GM19452 (cell line): Measurements from ENCODE around the gene ELF4.
"Not testable (repeated sequence)": the region's sequence is repeated elsewhere in the genome, so short reads cannot be mapped to it uniquely, and the experiment has no call there.

ENCODE experiments used
- ATAC-seq: cut with Tn5 transposase; IDR thresholded peaks from one replicate; pipeline ENCODE4 v1.9.1; 2021; ENCODE audit not compliant: unreplicated experiment

ELF4 gene

GRCh38 chrX:130115119-130115885 is 5.0 kb upstream of the ELF4 start:
- not testable (repeated sequence) for ATAC-seq

GRCh38 chrX:130114141-130114588 is 3.9 kb upstream of the ELF4 start:
- ATAC-seq, result no peak

GRCh38 chrX:130111220-130112154 is 1.2 kb upstream of the ELF4 start:
- ATAC-seq, result no peak

GRCh38 chrX:130109429-130110378 is 593 bp downstream of the ELF4 start:
- no peak for ATAC-seq

- peak; percentile 74 for ATAC-seq
Measured at GRCh38 chrX:130108647-130109428, 1.5 kb downstream of the ELF4 start.

GRCh38 chrX:130106071-130106470 is 4.2 kb downstream of the ELF4 start:
- no peak for ATAC-seq

- no peak for ATAC-seq
Measured at GRCh38 chrX:130105244-130105643, 5.1 kb downstream of the ELF4 start.

GRCh38 chrX:130103605-130104004 is 6.7 kb downstream of the ELF4 start:
- no peak for ATAC-seq

GRCh38 chrX:130100180-130100579 is 10.1 kb downstream of the ELF4 start:
- ATAC-seq, result no peak

GRCh38 chrX:130098210-130098552 is 12.1 kb downstream of the ELF4 start:
- ATAC-seq, result no peak

GRCh38 chrX:130097507-130098209 is 12.6 kb downstream of the ELF4 start:
- ATAC-seq, result no peak

GRCh38 chrX:130095249-130096030 is 14.9 kb downstream of the ELF4 start:
- no peak for ATAC-seq

GRCh38 chrX:130094696-130095095 is 15.6 kb downstream of the ELF4 start:
- ATAC-seq, result no peak

GRCh38 chrX:130093271-130093670 is 17.0 kb downstream of the ELF4 start:
- no peak for ATAC-seq

GRCh38 chrX:130091980-130092522 is 18.2 kb downstream of the ELF4 start:
- peak; percentile 99 for ATAC-seq

GRCh38 chrX:130090364-130090763 is 19.9 kb downstream of the ELF4 start:
- no peak for ATAC-seq

- ATAC-seq, result peak; percentile 36
Measured at GRCh38 chrX:130086447-130087206, 23.7 kb downstream of the ELF4 start.
